ES-I3 (cell line): ENCODE data around the gene PSMB2.

Experiments used
- H3K36me3 ChIP-seq: 2 replicates; pipeline ENCODE4 v1.6.1; 2013; ENCODE audit warnings: mild to moderate bottlenecking, low read length, control low read depth, moderate library complexity; ENCODE audit not compliant: insufficient read depth
- H3K4me1 ChIP-seq: 2 replicates; pipeline ENCODE4 v1.6.1; 2013; ENCODE audit warnings: mild to moderate bottlenecking, control low read depth, low read length; ENCODE audit not compliant: insufficient read depth
- H3K9ac ChIP-seq: 2 replicates; pipeline ENCODE4 v1.6.1; 2013; ENCODE audit warnings: low read depth, mild to moderate bottlenecking, low read length, moderate library complexity
- H3K9me3 ChIP-seq: 2 replicates; pipeline ENCODE4 v1.6.1; 2013; ENCODE audit warnings: mild to moderate bottlenecking, low read length, moderate library complexity; ENCODE audit not compliant: control insufficient read depth, insufficient read depth

PSMB2 gene

GRCh38 chr1:35567947-35568558 is 73.3 kb downstream of the PSMB2 start:
- H3K9me3 ChIP-seq, result no peaks in the 10 kb centered on the region
- H3K4me1 ChIP-seq, result no peaks in the 10 kb centered on the region; the same call in 1 of the 2 replicates
- no peak overlapping the region for H3K9ac ChIP-seq
- no peaks in the 10 kb centered on the region; the same call in 1 of the 2 replicates for H3K36me3 ChIP-seq

GRCh38 chr1:35565742-35566133 is 75.6 kb downstream of the PSMB2 start:
- Histone ChIP-seq H3K9ac (no peak overlapping the region), H3K4me1 (no peaks in the 10 kb centered on the region), H3K9me3 (no peaks in the 10 kb centered on the region), H3K36me3 (no peaks in the 10 kb centered on the region; the same call in none of the 2 replicates)

- H3K4me1 ChIP-seq, result no peaks in the 10 kb centered on the region
These were observed 76.2 kb downstream of the PSMB2 start for GRCh38 chr1:35564884-35565741.

GRCh38 chr1:35564037-35564883 is 77.1 kb downstream of the PSMB2 start:
- Histone ChIP-seq H3K9me3 (no peaks in the 10 kb centered on the region), H3K9ac (no peak overlapping the region), H3K36me3 (no peaks in the 10 kb centered on the region; the same call in none of the 2 replicates), H3K4me1 (no peaks in the 10 kb centered on the region)

More at GRCh38 chr1:35564884-35565741, 76.2 kb downstream of the PSMB2 start:
- Histone ChIP-seq H3K9me3 (no peaks in the 10 kb centered on the region), H3K9ac (no peak overlapping the region), H3K36me3 (no peaks in the 10 kb centered on the region; the same call in none of the 2 replicates)

GRCh38 chr1:35563166-35563565 is 78.2 kb downstream of the PSMB2 start:
- H3K36me3 ChIP-seq, result no peaks in the 10 kb centered on the region; the same call in none of the 2 replicates
- H3K4me1 ChIP-seq, result no peaks in the 10 kb centered on the region
- no peak overlapping the region for H3K9ac ChIP-seq
- no peaks in the 10 kb centered on the region for H3K9me3 ChIP-seq

- H3K4me1 ChIP-seq, result no peaks in the 10 kb centered on the region
- H3K36me3 ChIP-seq, result no peaks in the 10 kb centered on the region; the same call in none of the 2 replicates
- H3K9ac ChIP-seq, result no peak overlapping the region
- H3K9me3 ChIP-seq, result no peaks in the 10 kb centered on the region
These were observed 79.2 kb downstream of the PSMB2 start for GRCh38 chr1:35561972-35562680.

GRCh38 chr1:35561297-35561971 is 79.9 kb downstream of the PSMB2 start:
- Histone ChIP-seq H3K36me3 (no peaks in the 10 kb centered on the region; the same call in none of the 2 replicates), H3K9me3 (no peaks in the 10 kb centered on the region), H3K9ac (no peak overlapping the region), H3K4me1 (no peaks in the 10 kb centered on the region)

- Histone ChIP-seq H3K9ac (no peak overlapping the region), H3K36me3 (no peaks in the 10 kb centered on the region; the same call in none of the 2 replicates), H3K4me1 (peaks cover 8% of the 10 kb centered on the region), H3K9me3 (no peaks in the 10 kb centered on the region)
These were observed 80.8 kb downstream of the PSMB2 start for GRCh38 chr1:35560256-35561225.

GRCh38 chr1:35559317-35559944 is 81.9 kb downstream of the PSMB2 start:
- Histone ChIP-seq H3K4me1 (peaks cover 16% of the 10 kb centered on the region), H3K9ac (no peak overlapping the region), H3K36me3 (no peaks in the 10 kb centered on the region; the same call in none of the 2 replicates), H3K9me3 (no peaks in the 10 kb centered on the region)

GRCh38 chr1:35558374-35559316 is 82.7 kb downstream of the PSMB2 start:
- H3K36me3 ChIP-seq, result no peaks in the 10 kb centered on the region; the same call in 1 of the 2 replicates
- no peaks in the 10 kb centered on the region for H3K9me3 ChIP-seq
- H3K4me1 ChIP-seq, result peaks cover 22% of the 10 kb centered on the region
- H3K9ac ChIP-seq, result peak overlapping the region; percentile 81

GRCh38 chr1:35557611-35558373 is 83.5 kb downstream of the PSMB2 start, which contains the start of gene NCDN:
TSS of gene NCDN (plus strand) at chr1:35557799. CDS start at chr1:35558191, 392 bp downstream.
- H3K9me3 ChIP-seq, result no peaks in the 10 kb centered on the region
- peaks cover 23% of the 10 kb centered on the region for H3K4me1 ChIP-seq
- H3K36me3 ChIP-seq, result peaks cover 6% of the 10 kb centered on the region; the same call in 1 of the 2 replicates
- peak within 1 kb of the TSS; percentile 81 for H3K9ac ChIP-seq
